ENCODE data around the gene PIGX. TPM values are rescaled to one million over a fixed set of nuclear protein-coding genes. Genes with fewer than 3 reads are reported as not detected.

Gene PIGX
- polyA plus RNA-seq, 2 donors = 7.4 to 12.7 TPM

DNA sequence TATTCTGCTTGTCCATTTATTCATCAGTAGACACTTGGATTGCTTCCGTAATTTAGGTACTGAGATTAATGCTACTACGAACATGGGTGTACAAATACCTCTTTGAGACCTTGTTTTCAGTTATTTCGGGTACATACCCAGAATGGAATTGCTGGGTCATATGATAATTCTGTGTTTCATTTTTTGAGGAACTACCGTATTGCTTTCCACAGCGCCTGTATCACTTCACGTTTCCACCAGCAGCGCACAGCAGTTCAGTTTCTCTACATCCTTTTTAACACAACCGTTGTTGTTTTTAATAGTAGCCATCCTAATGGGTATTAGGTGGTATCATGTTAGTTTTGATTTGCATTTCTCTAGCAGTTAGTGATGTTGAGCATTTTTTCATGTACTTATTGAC lies 36.9 kb downstream of the PIGX start:
- no peak overlapping the region for H3K27ac ChIP-seq (ENCODE audit: low read depth in 2 of 2, low read length in 1 of 2)
- H3K27me3 ChIP-seq (ENCODE audit: control insufficient read depth in 1 of 2, insufficient read depth in 2 of 2, low read length in 2 of 2) = no peaks in the 10 kb centered on the region
- WGBS, 2 donors = 90 to 92% methylated on average over 8 of the region's 8 CpGs
- no peak overlapping the region for H3K4me3 ChIP-seq (ENCODE audit: low read depth in 1 of 2, low read length in 2 of 2)
- peaks cover 0 to 3% of the 10 kb centered on the region in 2 donors for H3K36me3 ChIP-seq (ENCODE audit: control insufficient read depth in 2 of 2, insufficient read depth in 2 of 2, low read length in 1 of 2)
- no peaks in the 10 kb centered on the region for H3K4me1 ChIP-seq (ENCODE audit: control insufficient read depth in 2 of 2, insufficient read depth in 2 of 2, low read length in 1 of 2)
- no peaks in the 10 kb centered on the region for H3K9me3 ChIP-seq (ENCODE audit: control insufficient read depth in 2 of 2, insufficient read depth in 1 of 2, low read depth in 1 of 2, low read length in 1 of 2)

GRCh38 chr3:196753201-196753600 lies 41.0 kb downstream of the PIGX start:
- Histone ChIP-seq H3K27ac (ENCODE audit: low read depth in 2 of 2, low read length in 1 of 2) (no peak overlapping the region), H3K27me3 (ENCODE audit: control insufficient read depth in 1 of 2, insufficient read depth in 2 of 2, low read length in 2 of 2) (no peaks in the 10 kb centered on the region), H3K4me3 (ENCODE audit: low read depth in 1 of 2, low read length in 2 of 2) (no peak overlapping the region), H3K4me1 (ENCODE audit: control insufficient read depth in 2 of 2, insufficient read depth in 2 of 2, low read length in 1 of 2) (no peaks in the 10 kb centered on the region), H3K36me3 (ENCODE audit: control insufficient read depth in 2 of 2, insufficient read depth in 2 of 2, low read length in 1 of 2) (peaks cover 0 to 2% of the 10 kb centered on the region in 2 donors), H3K9me3 (ENCODE audit: control insufficient read depth in 2 of 2, insufficient read depth in 1 of 2, low read depth in 1 of 2, low read length in 1 of 2) (peaks cover 0 to 1% of the 10 kb centered on the region in 2 donors)
- 93 to 95% methylated on average over 8 of the region's 8 CpGs for WGBS, 2 donors

- 62 to 77% methylated on average over 9 of the region's 9 CpGs for WGBS, 2 donors
- H3K4me1 ChIP-seq (ENCODE audit: control insufficient read depth in 2 of 2, insufficient read depth in 2 of 2, low read length in 1 of 2) = no peaks in the 10 kb centered on the region
- H3K36me3 ChIP-seq (ENCODE audit: control insufficient read depth in 2 of 2, insufficient read depth in 2 of 2, low read length in 1 of 2) = no peaks in the 10 kb centered on the region
- peaks cover 0 to 1% of the 10 kb centered on the region in 2 donors for H3K9me3 ChIP-seq (ENCODE audit: control insufficient read depth in 2 of 2, insufficient read depth in 1 of 2, low read depth in 1 of 2, low read length in 1 of 2)
- no peaks in the 10 kb centered on the region for H3K27me3 ChIP-seq (ENCODE audit: control insufficient read depth in 1 of 2, insufficient read depth in 2 of 2, low read length in 2 of 2)
- H3K27ac ChIP-seq (ENCODE audit: low read depth in 2 of 2, low read length in 1 of 2) = no peak overlapping the region
- H3K4me3 ChIP-seq (ENCODE audit: low read depth in 1 of 2, low read length in 2 of 2) = no peak overlapping the region
Measured at GRCh38 chr3:196754091-196754981, 42.2 kb downstream of the PIGX start.

DNA sequence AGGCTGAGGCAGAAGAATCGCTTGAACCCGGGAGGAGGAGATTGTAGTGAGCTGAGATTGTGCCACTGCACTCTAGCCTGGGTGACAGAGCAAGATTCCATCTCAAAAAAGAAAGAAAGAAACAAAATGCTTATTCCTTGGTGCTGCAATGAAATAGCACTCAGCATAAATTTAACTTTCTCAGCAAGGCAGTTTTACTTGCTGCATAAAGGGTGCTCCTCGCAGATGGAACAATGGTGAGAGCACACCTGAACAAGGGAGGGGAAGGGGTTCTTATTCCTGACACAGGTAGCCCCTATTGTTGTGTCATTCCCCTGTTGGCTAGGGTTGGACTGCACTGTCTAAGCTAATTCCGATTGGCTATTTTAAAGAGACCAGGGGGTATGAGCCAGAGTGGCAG lies 44.6 kb downstream of the PIGX start:
- no peak overlapping the region for H3K4me3 ChIP-seq (ENCODE audit: low read depth in 1 of 2, low read length in 2 of 2)

DNA sequence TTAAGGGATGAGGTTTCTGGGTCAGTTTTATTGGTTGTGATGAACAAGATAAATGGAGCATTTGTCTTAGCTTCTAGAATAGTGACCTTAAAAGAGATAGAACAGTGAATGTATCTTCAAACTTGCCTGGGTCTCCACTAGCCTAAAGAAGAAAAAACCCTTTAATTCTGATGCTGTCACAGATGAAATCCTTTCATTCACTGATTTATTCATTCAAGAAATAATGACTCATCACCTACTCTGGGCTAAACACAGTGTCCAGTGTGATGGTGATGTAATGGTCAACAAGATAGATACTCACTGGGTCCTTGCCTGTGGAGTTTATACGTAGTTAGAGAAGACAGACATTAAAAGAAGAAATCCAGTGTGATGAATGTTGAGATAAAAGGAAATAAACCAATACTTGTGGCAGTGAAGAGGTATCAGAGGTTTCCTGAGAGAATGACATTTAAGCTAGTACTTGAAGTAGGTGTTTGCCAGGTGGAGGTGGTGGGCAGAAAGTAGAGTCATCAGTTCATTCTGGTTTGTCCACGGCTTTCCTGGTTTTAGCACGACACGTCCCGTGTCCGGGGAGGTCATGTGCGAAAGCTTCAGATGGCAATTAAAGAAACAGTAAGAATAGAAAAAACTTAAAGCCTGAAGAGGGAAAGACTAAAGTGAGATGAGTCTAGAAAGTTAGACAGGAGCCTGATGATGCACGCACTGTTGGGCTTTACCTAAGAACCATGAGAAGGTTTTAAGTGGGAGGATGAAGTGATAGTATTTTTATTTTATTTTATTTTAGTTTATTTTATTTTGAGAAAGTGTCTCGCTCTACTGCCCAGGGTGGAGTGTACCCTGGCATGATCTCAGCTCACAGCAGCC lies 45.9 kb downstream of the PIGX start:
- Histone ChIP-seq H3K36me3 (ENCODE audit: control insufficient read depth in 2 of 2, insufficient read depth in 2 of 2, low read length in 1 of 2) (no peaks in the 10 kb centered on the region), H3K27me3 (ENCODE audit: control insufficient read depth in 1 of 2, insufficient read depth in 2 of 2, low read length in 2 of 2) (no peaks in the 10 kb centered on the region), H3K9me3 (ENCODE audit: control insufficient read depth in 2 of 2, insufficient read depth in 1 of 2, low read depth in 1 of 2, low read length in 1 of 2) (peaks cover 0 to 1% of the 10 kb centered on the region in 2 donors), H3K27ac (ENCODE audit: low read depth in 2 of 2, low read length in 1 of 2) (no peak overlapping the region), H3K4me1 (ENCODE audit: control insufficient read depth in 2 of 2, insufficient read depth in 2 of 2, low read length in 1 of 2) (no peaks in the 10 kb centered on the region), H3K4me3 (ENCODE audit: low read depth in 1 of 2, low read length in 2 of 2) (no peak overlapping the region)
- WGBS, 2 donors = 87 to 90% methylated on average over 9 of the region's 9 CpGs

More for the DNA sequence above, 44.6 kb downstream of the PIGX start:
- Histone ChIP-seq H3K27ac (ENCODE audit: low read depth in 2 of 2, low read length in 1 of 2) (no peak overlapping the region), H3K36me3 (ENCODE audit: control insufficient read depth in 2 of 2, insufficient read depth in 2 of 2, low read length in 1 of 2) (no peaks in the 10 kb centered on the region), H3K4me1 (ENCODE audit: control insufficient read depth in 2 of 2, insufficient read depth in 2 of 2, low read length in 1 of 2) (no peaks in the 10 kb centered on the region), H3K27me3 (ENCODE audit: control insufficient read depth in 1 of 2, insufficient read depth in 2 of 2, low read length in 2 of 2) (no peaks in the 10 kb centered on the region), H3K9me3 (ENCODE audit: control insufficient read depth in 2 of 2, insufficient read depth in 1 of 2, low read depth in 1 of 2, low read length in 1 of 2) (peaks cover 0 to 1% of the 10 kb centered on the region in 2 donors)
- 88 to 97% methylated on average over 4 of the region's 4 CpGs for WGBS, 2 donors

DNA sequence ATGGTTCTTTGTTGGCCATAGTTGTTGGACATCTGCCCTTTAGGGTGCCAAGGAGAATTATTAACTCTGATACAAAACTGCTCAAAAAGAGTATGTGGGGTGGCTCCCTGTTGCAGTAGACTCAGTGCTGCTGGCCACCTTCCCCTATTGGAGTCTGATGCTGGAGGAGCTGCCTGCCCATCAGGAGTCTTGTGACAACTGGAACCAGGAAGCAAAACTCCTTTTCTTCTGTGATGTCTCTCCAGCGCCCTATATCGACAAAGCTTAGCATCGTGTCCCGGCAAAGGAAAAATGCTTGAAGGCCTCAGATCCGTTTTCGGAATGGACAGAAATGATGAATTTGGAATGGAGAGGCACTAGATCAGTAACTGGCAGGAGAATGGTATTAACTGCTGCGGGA lies 51.0 kb downstream of the PIGX start:
- 88 to 92% methylated on average over 7 of the region's 7 CpGs for WGBS, 2 donors
- Histone ChIP-seq H3K9me3 (ENCODE audit: control insufficient read depth in 2 of 2, insufficient read depth in 1 of 2, low read depth in 1 of 2, low read length in 1 of 2) (no peaks in the 10 kb centered on the region), H3K4me1 (ENCODE audit: control insufficient read depth in 2 of 2, insufficient read depth in 2 of 2, low read length in 1 of 2) (no peaks in the 10 kb centered on the region), H3K27me3 (ENCODE audit: control insufficient read depth in 1 of 2, insufficient read depth in 2 of 2, low read length in 2 of 2) (no peaks in the 10 kb centered on the region), H3K4me3 (ENCODE audit: low read depth in 1 of 2, low read length in 2 of 2) (no peak overlapping the region), H3K27ac (ENCODE audit: low read depth in 2 of 2, low read length in 1 of 2) (no peak overlapping the region), H3K36me3 (ENCODE audit: control insufficient read depth in 2 of 2, insufficient read depth in 2 of 2, low read length in 1 of 2) (no peaks in the 10 kb centered on the region)

- Histone ChIP-seq H3K27me3 (ENCODE audit: control insufficient read depth in 1 of 2, insufficient read depth in 2 of 2, low read length in 2 of 2) (no peaks in the 10 kb centered on the region), H3K9me3 (ENCODE audit: control insufficient read depth in 2 of 2, insufficient read depth in 1 of 2, low read depth in 1 of 2, low read length in 1 of 2) (no peaks in the 10 kb centered on the region), H3K4me3 (ENCODE audit: low read depth in 1 of 2, low read length in 2 of 2) (no peak overlapping the region), H3K27ac (ENCODE audit: low read depth in 2 of 2, low read length in 1 of 2) (no peak overlapping the region), H3K36me3 (ENCODE audit: control insufficient read depth in 2 of 2, insufficient read depth in 2 of 2, low read length in 1 of 2) (no peaks in the 10 kb centered on the region), H3K4me1 (ENCODE audit: control insufficient read depth in 2 of 2, insufficient read depth in 2 of 2, low read length in 1 of 2) (no peaks in the 10 kb centered on the region)
Measured at GRCh38 chr3:196765454-196765853, 53.3 kb downstream of the PIGX start.

DNA sequence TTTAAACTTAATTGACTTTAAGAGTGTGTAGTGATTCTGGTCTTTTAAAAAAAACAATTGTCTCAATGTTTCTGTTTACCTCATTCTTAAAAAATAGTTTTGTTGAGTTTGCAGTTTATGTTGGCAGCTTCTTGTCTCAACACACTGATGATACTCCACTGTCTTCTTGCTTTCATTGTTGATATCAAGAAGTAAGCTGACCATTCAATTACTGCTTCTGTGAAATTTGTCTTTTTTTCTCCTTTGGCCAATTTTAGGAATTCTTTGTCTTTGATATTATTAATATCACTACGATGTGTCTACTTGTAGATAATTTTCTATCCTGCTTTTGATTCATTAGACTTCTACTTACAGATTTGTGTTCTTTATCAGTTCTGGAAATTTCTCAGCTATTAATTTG lies 58.9 kb downstream of the PIGX start:
- Histone ChIP-seq H3K27ac (ENCODE audit: low read depth in 2 of 2, low read length in 1 of 2) (no peak overlapping the region), H3K4me3 (ENCODE audit: low read depth in 1 of 2, low read length in 2 of 2) (no peak overlapping the region), H3K36me3 (ENCODE audit: control insufficient read depth in 2 of 2, insufficient read depth in 2 of 2, low read length in 1 of 2) (no peaks in the 10 kb centered on the region), H3K27me3 (ENCODE audit: control insufficient read depth in 1 of 2, insufficient read depth in 2 of 2, low read length in 2 of 2) (no peaks in the 10 kb centered on the region), H3K4me1 (ENCODE audit: control insufficient read depth in 2 of 2, insufficient read depth in 2 of 2, low read length in 1 of 2) (no peaks in the 10 kb centered on the region), H3K9me3 (ENCODE audit: control insufficient read depth in 2 of 2, insufficient read depth in 1 of 2, low read depth in 1 of 2, low read length in 1 of 2) (no peaks in the 10 kb centered on the region)
- WGBS, 2 donors = 100% methylated on average over 1 of the region's 1 CpG

GRCh38 chr3:196772102-196772501 lies 59.9 kb downstream of the PIGX start:
- Histone ChIP-seq H3K4me3 (ENCODE audit: low read depth in 1 of 2, low read length in 2 of 2) (no peak overlapping the region), H3K36me3 (ENCODE audit: control insufficient read depth in 2 of 2, insufficient read depth in 2 of 2, low read length in 1 of 2) (no peaks in the 10 kb centered on the region), H3K4me1 (ENCODE audit: control insufficient read depth in 2 of 2, insufficient read depth in 2 of 2, low read length in 1 of 2) (no peaks in the 10 kb centered on the region), H3K27ac (ENCODE audit: low read depth in 2 of 2, low read length in 1 of 2) (no peak overlapping the region), H3K27me3 (ENCODE audit: control insufficient read depth in 1 of 2, insufficient read depth in 2 of 2, low read length in 2 of 2) (no peaks in the 10 kb centered on the region), H3K9me3 (ENCODE audit: control insufficient read depth in 2 of 2, insufficient read depth in 1 of 2, low read depth in 1 of 2, low read length in 1 of 2) (no peaks in the 10 kb centered on the region)
- WGBS, 2 donors = 83 to 89% methylated on average over 4 of the region's 4 CpGs
